HepG2 (cell line): ENCODE results near the gene CREBBP. TPM values are rescaled to one million over a fixed set of nuclear protein-coding genes. Genes with fewer than 3 reads are reported as not detected.

Experiments
- MTF2 ChIP-seq: sonication (generic); formaldehyde crosslinking; IDR thresholded peaks from 2 replicates; pipeline ENCODE4 v1.5.0; 2020; ENCODE audit warnings: missing genetic modification reagents, borderline replicate concordance
- PAWR ChIP-seq: sonication (generic); formaldehyde crosslinking; IDR thresholded peaks from 2 replicates; pipeline ENCODE4 v1.4.0; 2020; ENCODE audit warnings: missing genetic modification reagents, mild to moderate bottlenecking, borderline replicate concordance
- ZNF12 ChIP-seq: sonication (generic); formaldehyde crosslinking; IDR thresholded peaks from 2 replicates; pipeline ENCODE4 v1.5.0; 2020; ENCODE audit warnings: missing genetic modification reagents
- polyA plus RNA-seq, 8 experiments: library from polyadenylated mRNA; depleted of rRNA in 3 of 8; stranded (reverse) in 7 of 8; unstranded in 1 of 8; fragments of >200 nt; fragmentation: Illumina TruSeq in 4 of 8; extraction: Trizol in 4 of 8; gene quantifications; 2 replicates each; pipeline versions ENCODE4 v1.2.1 to v1.2.3, GENCODE V29; 2011 to 2016; ENCODE audit warnings: low read depth in 4 of 8, missing spikeins in 1 of 8, mixed read lengths in 1 of 8; ENCODE audit not compliant: insufficient read depth in 1 of 8
- total RNA-seq, 5 experiments: library from RNA; depleted of rRNA; stranded (reverse); fragments of >200 nt; fragmentation: Illumina TruSeq; extraction: Trizol; gene quantifications; 2 replicates each; pipeline ENCODE4 v1.2.3, GENCODE V29; 2016; ENCODE audit warnings: low read depth in 1 of 5
- TF ChIP-seq, protein P1 (sequence below): sonication (generic); formaldehyde crosslinking; IDR thresholded peaks from one replicate; pipeline ENCODE4 v1.5.1; 2020; ENCODE audit warnings: mild to moderate bottlenecking, missing genetic modification reagents; ENCODE audit errors: not compliant biosample characterization
- TF ChIP-seq, protein P2 (sequence below): sonication (generic); formaldehyde crosslinking; IDR thresholded peaks from 2 replicates; pipeline ENCODE4 v1.4.0; 2020; ENCODE audit warnings: low read depth, missing genetic modification reagents
- TF ChIP-seq, protein P3 (sequence below): sonication (generic); formaldehyde crosslinking; IDR thresholded peaks from 2 replicates; pipeline ENCODE4 v1.8.0; 2022; ENCODE audit warnings: mild to moderate bottlenecking, missing genetic modification reagents, borderline replicate concordance
- TF ChIP-seq, protein P4 (sequence below): sonication (generic); formaldehyde crosslinking; IDR thresholded peaks from 2 replicates; pipeline ENCODE4 v1.9.0; 2021; ENCODE audit warnings: missing genetic modification reagents, mild to moderate bottlenecking, borderline replicate concordance

CREBBP gene
- total and polyA plus RNA-seq, 2 of the 13 experiments (the other 11 are each of a cell fraction or from before 2014, with no cell fraction given): 5.3 to 10.4 TPM

DNA sequence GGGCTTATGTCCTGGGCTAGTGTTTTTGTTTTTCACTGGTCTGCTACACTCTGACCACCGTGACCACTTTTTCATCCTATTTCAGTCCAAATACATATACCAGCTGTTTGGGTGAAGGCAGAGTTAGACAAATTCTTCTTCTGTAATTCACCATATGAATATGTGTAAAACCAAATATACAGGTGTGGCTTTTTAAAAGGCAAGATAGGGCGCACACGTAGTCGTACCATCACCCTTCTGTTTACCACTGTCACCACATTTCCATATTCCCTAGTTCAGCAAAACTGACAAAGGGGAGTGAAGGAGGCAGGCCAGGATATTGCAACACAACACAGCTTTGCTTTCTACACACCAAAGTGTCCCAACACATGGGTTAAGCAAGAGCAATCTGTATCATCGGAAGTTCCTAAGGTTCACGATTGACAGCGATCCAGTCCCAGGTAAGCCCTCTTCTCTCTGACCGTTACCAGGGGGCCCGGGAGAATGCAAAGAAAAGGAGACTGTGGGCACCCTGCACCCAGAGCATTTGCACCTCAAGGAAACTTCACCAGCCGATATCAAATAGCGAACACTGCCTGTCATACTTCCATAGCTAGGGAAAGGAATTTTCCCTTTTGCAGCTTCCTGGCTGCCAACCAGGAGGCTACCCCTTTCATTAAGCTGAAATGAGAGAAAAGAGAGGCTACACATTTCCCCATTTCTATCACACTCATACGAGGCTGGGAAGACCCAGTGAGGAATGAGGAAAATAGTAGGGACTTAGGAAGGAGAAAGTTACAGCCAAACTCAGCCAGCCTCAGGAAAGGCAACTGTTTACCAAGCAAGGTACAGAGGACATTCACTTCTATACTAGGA is 23.1 kb downstream of the CREBBP start (continued):
- TF ChIP-seq, protein P1, sequence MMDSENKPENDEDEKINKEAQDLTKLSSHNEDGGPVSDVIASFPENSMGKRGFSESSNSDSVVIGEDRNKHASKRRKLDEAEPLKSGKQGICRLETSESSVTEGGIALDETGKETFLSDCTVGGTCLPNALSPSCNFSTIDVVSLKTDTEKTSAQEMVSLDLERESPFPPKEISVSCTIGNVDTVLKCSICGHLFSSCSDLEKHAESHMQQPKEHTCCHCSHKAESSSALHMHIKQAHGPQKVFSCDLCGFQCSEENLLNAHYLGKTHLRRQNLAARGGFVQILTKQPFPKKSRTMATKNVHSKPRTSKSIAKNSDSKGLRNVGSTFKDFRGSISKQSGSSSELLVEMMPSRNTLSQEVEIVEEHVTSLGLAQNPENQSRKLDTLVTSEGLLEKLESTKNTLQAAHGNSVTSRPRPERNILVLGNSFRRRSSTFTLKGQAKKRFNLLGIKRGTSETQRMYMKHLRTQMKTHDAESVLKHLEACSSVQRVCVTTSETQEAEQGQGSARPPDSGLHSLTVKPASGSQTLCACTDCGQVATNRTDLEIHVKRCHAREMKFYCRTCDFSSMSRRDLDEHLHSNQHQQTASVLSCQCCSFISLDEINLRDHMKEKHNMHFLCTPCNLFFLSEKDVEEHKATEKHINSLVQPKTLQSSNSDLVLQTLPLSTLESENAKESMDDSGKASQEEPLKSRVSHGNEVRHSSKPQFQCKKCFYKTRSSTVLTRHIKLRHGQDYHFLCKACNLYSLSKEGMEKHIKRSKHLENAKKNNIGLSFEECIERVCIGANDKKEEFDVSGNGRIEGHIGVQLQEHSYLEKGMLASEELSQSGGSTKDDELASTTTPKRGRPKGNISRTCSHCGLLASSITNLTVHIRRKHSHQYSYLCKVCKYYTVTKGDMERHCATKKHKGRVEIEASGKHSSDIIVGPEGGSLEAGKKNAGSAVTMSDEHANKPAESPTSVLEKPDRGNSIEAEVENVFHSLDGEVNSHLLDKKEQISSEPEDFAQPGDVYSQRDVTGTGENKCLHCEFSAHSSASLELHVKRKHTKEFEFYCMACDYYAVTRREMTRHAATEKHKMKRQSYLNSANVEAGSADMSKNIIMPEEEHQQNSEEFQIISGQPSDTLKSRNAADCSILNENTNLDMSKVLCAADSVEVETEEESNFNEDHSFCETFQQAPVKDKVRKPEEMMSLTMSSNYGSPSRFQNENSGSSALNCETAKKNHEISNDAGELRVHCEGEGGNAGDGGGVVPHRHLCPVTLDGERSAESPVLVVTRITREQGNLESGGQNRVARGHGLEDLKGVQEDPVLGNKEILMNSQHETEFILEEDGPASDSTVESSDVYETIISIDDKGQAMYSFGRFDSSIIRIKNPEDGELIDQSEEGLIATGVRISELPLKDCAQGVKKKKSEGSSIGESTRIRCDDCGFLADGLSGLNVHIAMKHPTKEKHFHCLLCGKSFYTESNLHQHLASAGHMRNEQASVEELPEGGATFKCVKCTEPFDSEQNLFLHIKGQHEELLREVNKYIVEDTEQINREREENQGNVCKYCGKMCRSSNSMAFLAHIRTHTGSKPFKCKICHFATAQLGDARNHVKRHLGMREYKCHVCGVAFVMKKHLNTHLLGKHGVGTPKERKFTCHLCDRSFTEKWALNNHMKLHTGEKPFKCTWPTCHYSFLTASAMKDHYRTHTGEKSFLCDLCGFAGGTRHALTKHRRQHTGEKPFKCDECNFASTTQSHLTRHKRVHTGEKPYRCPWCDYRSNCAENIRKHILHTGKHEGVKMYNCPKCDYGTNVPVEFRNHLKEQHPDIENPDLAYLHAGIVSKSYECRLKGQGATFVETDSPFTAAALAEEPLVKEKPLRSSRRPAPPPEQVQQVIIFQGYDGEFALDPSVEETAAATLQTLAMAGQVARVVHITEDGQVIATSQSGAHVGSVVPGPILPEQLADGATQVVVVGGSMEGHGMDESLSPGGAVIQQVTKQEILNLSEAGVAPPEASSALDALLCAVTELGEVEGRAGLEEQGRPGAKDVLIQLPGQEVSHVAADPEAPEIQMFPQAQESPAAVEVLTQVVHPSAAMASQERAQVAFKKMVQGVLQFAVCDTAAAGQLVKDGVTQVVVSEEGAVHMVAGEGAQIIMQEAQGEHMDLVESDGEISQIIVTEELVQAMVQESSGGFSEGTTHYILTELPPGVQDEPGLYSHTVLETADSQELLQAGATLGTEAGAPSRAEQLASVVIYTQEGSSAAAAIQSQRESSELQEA (CRISPR knock-in tag): no peak
- TF ChIP-seq, protein P2, sequence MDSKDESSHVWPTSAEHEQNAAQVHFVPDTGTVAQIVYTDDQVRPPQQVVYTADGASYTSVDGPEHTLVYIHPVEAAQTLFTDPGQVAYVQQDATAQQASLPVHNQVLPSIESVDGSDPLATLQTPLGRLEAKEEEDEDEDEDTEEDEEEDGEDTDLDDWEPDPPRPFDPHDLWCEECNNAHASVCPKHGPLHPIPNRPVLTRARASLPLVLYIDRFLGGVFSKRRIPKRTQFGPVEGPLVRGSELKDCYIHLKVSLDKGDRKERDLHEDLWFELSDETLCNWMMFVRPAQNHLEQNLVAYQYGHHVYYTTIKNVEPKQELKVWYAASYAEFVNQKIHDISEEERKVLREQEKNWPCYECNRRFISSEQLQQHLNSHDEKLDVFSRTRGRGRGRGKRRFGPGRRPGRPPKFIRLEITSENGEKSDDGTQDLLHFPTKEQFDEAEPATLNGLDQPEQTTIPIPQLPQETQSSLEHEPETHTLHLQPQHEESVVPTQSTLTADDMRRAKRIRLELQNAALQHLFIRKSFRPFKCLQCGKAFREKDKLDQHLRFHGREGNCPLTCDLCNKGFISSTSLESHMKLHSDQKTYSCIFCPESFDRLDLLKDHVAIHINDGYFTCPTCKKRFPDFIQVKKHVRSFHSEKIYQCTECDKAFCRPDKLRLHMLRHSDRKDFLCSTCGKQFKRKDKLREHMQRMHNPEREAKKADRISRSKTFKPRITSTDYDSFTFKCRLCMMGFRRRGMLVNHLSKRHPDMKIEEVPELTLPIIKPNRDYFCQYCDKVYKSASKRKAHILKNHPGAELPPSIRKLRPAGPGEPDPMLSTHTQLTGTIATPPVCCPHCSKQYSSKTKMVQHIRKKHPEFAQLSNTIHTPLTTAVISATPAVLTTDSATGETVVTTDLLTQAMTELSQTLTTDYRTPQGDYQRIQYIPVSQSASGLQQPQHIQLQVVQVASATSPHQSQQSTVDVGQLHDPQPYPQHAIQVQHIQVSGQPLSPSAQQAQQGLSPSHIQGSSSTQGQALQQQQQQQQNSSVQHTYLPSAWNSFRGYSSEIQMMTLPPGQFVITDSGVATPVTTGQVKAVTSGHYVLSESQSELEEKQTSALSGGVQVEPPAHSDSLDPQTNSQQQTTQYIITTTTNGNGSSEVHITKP (CRISPR knock-in tag): no peak
- no peak for TF ChIP-seq MTF2 (CRISPR knock-in tag)
- TF ChIP-seq PAWR (CRISPR knock-in tag): no peak
- peak; percentile 76; the same call in 1 of the 2 replicates for TF ChIP-seq ZNF12 (CRISPR knock-in tag)
- TF ChIP-seq, protein P3, sequence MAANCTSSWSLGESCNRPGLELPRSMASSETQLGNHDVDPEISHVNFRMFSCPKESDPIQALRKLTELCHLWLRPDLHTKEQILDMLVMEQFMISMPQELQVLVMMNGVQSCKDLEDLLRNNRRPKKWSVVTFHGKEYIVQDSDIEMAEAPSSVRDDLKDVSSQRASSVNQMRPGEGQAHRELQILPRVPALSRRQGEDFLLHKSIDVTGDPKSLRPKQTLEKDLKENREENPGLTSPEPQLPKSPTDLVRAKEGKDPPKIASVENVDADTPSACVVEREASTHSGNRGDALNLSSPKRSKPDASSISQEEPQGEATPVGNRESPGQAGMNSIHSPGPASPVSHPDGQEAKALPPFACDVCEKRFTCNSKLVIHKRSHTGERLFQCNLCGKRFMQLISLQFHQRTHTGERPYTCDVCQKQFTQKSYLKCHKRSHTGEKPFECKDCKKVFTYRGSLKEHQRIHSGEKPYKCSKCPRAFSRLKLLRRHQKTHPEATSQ (CRISPR knock-in tag): no peak
- TF ChIP-seq, protein P4, sequence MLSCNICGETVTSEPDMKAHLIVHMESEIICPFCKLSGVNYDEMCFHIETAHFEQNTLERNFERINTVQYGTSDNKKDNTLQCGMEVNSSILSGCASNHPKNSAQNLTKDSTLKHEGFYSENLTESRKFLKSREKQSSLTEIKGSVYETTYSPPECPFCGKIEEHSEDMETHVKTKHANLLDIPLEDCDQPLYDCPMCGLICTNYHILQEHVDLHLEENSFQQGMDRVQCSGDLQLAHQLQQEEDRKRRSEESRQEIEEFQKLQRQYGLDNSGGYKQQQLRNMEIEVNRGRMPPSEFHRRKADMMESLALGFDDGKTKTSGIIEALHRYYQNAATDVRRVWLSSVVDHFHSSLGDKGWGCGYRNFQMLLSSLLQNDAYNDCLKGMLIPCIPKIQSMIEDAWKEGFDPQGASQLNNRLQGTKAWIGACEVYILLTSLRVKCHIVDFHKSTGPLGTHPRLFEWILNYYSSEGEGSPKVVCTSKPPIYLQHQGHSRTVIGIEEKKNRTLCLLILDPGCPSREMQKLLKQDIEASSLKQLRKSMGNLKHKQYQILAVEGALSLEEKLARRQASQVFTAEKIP (CRISPR knock-in tag): no peak
